ENCODE results near the gene BRPF1. TPM values are rescaled to one million over a fixed set of nuclear protein-coding genes. Genes with fewer than 3 reads are reported as not detected.

The BRPF1 gene
- polyA plus RNA-seq (2012; ENCODE audit: insufficient read length, low read depth) = 15.1 TPM

- TF ChIP-seq FOXP2 (optimal IDR thresholded peaks at IDR 0.05; ENCODE audit: borderline replicate concordance, extremely low read depth, extremely low read length, insufficient read depth) (no peak), SIN3A (IDR thresholded peaks at IDR 0.05; ENCODE audit: borderline replicate concordance, insufficient read depth, low read length) (no peak), TAF1 (IDR thresholded peaks at IDR 0.05; ENCODE audit: borderline replicate concordance, insufficient read depth, low read length) (peak; percentile 59; the same call in 1 of the 2 replicates), POLR2AphosphoS5 (IDR thresholded peaks at IDR 0.05; ENCODE audit: low read depth, low read length) (peak; percentile 70)
- TF ChIP-seq, protein P1, sequence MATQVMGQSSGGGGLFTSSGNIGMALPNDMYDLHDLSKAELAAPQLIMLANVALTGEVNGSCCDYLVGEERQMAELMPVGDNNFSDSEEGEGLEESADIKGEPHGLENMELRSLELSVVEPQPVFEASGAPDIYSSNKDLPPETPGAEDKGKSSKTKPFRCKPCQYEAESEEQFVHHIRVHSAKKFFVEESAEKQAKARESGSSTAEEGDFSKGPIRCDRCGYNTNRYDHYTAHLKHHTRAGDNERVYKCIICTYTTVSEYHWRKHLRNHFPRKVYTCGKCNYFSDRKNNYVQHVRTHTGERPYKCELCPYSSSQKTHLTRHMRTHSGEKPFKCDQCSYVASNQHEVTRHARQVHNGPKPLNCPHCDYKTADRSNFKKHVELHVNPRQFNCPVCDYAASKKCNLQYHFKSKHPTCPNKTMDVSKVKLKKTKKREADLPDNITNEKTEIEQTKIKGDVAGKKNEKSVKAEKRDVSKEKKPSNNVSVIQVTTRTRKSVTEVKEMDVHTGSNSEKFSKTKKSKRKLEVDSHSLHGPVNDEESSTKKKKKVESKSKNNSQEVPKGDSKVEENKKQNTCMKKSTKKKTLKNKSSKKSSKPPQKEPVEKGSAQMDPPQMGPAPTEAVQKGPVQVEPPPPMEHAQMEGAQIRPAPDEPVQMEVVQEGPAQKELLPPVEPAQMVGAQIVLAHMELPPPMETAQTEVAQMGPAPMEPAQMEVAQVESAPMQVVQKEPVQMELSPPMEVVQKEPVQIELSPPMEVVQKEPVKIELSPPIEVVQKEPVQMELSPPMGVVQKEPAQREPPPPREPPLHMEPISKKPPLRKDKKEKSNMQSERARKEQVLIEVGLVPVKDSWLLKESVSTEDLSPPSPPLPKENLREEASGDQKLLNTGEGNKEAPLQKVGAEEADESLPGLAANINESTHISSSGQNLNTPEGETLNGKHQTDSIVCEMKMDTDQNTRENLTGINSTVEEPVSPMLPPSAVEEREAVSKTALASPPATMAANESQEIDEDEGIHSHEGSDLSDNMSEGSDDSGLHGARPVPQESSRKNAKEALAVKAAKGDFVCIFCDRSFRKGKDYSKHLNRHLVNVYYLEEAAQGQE (IDR thresholded peaks at IDR 0.05; ENCODE audit: insufficient read depth in 1 of 2, low read depth in 2 of 2, low read length in 2 of 2) = no peak
Observed at GRCh38 chr3:9731206-9732079, at the start of gene BRPF1. BRPF1 (plus strand) TSS chr3:9731735; CDS start chr3:9734141, 2,406 bp downstream.

DNA sequence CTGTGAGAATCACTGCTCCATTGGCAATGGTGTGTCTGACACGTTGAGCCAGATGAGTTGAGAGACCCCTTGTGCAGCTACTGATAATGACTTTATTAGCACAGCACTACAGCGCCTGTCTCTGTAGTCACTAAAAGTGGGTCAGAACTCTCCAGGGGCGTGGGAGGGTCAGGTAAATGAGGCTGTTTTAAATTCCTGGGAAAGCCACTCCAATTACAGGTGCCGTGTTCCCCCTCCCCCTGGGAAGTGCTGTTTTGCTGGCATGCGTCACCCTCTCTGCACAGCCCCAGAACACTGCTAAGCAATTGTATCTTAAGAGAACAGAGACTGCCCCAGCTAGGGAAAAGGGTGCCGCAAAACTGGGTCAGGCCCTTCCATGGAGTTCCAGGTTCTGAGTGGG lies 49.4 kb upstream of the BRPF1 start:
- no peak for TF ChIP-seq SIN3A (IDR thresholded peaks at IDR 0.05; ENCODE audit: borderline replicate concordance, insufficient read depth, low read length)
- no peak for TF ChIP-seq FOXP2 (optimal IDR thresholded peaks at IDR 0.05; ENCODE audit: borderline replicate concordance, extremely low read depth, extremely low read length, insufficient read depth)
- TF ChIP-seq, protein P1 (IDR thresholded peaks at IDR 0.05; ENCODE audit: insufficient read depth in 1 of 2, low read depth in 2 of 2, low read length in 2 of 2) = no peak
- TF ChIP-seq POLR2AphosphoS5 (IDR thresholded peaks at IDR 0.05; ENCODE audit: low read depth, low read length) = no peak
- no peak for TF ChIP-seq TAF1 (IDR thresholded peaks at IDR 0.05; ENCODE audit: borderline replicate concordance, insufficient read depth, low read length)

DNA sequence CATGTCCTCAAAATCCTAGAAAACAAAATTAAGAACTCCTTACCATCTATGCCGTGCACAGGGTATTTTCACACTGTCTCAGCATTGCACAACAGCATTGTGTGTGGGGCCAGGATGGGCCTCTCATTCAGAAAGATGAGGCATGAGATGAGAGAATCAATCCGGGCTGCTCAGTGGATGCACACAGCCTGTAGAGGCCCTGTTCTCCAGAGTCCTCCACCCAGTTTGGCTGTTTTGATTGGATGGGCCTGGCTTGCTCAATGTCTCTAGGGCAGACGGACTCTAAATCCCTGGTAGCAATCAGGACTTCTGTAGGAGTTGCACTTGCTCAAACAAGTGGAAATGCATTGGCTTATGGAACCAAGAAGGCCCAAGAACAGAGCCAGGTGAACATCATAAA lies 48.1 kb upstream of the BRPF1 start:
- TF ChIP-seq SIN3A (IDR thresholded peaks at IDR 0.05; ENCODE audit: borderline replicate concordance, insufficient read depth, low read length) = no peak
- TF ChIP-seq FOXP2 (optimal IDR thresholded peaks at IDR 0.05; ENCODE audit: borderline replicate concordance, extremely low read depth, extremely low read length, insufficient read depth) = no peak
- TF ChIP-seq POLR2AphosphoS5 (IDR thresholded peaks at IDR 0.05; ENCODE audit: low read depth, low read length) = no peak
- TF ChIP-seq TAF1 (IDR thresholded peaks at IDR 0.05; ENCODE audit: borderline replicate concordance, insufficient read depth, low read length) = no peak
- TF ChIP-seq, protein P1 (IDR thresholded peaks at IDR 0.05; ENCODE audit: insufficient read depth in 1 of 2, low read depth in 2 of 2, low read length in 2 of 2) = no peak

- no peak for TF ChIP-seq FOXP2 (optimal IDR thresholded peaks at IDR 0.05; ENCODE audit: borderline replicate concordance, extremely low read depth, extremely low read length, insufficient read depth)
- TF ChIP-seq, protein P1 (IDR thresholded peaks at IDR 0.05; ENCODE audit: insufficient read depth in 1 of 2, low read depth in 2 of 2, low read length in 2 of 2) = no peak
- no peak for TF ChIP-seq POLR2AphosphoS5 (IDR thresholded peaks at IDR 0.05; ENCODE audit: low read depth, low read length)
- TF ChIP-seq TAF1 (IDR thresholded peaks at IDR 0.05; ENCODE audit: borderline replicate concordance, insufficient read depth, low read length) = no peak
- TF ChIP-seq SIN3A (IDR thresholded peaks at IDR 0.05; ENCODE audit: borderline replicate concordance, insufficient read depth, low read length) = no peak
Observed at GRCh38 chr3:9685216-9686049, 46.1 kb upstream of the BRPF1 start.

All from PFSK-1 (cell line).